HG02678 (cell line): ENCODE data around the gene LMAN2.

ENCODE experiments used
- ATAC-seq: cut with Tn5 transposase; IDR thresholded peaks from one replicate; pipeline ENCODE4 v1.9.1; 2021; ENCODE audit warnings: mild to moderate bottlenecking, moderate library complexity; ENCODE audit not compliant: unreplicated experiment

Gene LMAN2

DNA sequence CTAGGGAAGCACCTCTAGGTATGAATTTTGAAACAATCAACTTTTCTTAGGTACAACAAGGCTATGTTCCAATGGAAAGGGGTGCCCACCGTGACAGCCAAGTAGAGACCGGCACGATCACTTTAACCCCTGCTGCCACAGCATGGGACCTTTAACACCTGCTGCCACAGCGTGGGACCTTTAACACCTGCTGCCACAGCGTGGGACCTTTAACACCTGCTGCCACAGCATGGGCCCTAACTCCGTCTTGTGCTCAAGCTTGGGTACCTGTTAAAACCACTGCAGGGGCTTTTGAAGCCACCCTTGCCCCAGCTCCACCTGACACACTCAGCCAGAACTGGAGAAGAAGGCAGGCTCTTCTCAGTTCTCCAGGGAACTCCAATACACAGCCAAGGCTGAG is 21.6 kb downstream of the LMAN2 start:
- ATAC-seq: no peak

DNA sequence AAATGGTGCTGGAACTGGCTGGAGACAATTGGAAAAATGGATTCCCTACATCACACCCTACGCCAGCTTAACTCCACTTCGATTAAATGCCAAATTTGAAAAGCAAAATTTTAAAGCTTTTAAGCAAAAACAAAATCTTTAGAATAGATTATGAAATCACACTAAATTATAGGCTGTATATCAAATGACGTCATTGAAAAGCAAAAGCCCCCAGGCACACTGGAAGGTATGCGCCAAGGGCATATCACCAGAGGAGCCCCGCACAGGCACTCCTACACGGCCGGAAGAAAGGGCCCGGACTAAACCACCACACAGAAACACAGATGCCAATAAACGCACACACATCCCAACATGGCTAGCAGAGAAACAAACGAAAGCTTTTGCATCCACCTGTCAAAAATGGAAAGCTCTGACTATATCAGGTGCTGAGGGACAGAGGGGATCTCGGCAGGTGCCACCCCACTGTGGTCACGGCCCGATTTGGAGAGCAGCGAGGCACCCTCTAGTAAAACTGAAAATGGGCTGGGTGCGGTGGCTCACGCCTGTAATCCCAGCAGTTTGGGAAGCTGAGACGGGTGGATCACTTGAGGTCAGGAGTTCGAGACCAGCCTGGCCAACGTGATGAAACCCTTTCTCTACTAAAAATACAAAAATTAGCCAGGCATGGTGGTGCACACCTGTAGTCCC is 22.8 kb downstream of the LMAN2 start:
- ATAC-seq: no peak

DNA sequence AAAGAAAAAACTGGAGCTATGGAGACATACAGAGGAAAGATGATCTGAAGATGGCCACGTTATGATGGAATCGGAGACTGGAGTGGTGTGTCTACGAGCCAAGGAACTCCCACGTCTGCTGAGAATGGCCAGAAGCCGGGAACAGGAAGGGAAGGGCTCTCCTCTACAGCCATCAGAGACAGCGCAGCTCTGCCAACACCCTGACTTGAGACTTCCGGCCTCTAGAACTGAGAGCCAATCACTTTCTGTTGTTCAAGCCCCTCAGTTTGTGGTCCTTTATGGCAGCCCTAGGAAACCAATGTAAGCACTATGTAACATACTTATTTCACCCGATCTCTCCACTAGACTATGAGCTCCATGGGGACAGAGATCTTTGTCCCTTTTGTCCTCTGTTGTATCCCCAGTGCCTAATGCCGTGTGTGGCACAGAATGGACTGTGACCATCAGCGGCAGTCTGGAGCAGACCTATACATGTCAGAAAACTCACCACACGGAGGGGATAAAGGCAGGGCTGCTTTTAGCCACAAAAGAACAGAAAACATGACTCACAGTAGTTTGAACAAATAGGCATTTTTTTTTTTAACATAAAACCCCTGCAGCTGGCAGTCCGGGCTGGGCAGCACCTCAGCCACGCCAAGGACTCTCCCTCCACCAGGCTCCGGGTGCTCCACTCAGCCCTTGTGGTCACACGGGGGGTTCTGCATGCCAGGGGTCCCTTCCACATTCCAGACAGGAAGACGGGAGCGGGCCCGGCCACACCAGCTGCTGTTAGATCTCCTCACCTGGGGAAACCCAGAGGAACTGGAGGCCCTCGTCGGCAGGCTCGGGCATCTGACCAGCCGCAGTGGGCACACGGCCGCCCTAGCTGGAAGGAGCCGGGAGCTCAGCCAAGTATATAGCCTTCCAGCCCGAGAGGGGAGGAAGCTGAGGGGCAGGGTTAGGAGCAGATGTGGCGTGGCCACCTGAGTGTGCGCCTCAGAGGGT is 23.6 kb downstream of the LMAN2 start:
- ATAC-seq: no peak

DNA sequence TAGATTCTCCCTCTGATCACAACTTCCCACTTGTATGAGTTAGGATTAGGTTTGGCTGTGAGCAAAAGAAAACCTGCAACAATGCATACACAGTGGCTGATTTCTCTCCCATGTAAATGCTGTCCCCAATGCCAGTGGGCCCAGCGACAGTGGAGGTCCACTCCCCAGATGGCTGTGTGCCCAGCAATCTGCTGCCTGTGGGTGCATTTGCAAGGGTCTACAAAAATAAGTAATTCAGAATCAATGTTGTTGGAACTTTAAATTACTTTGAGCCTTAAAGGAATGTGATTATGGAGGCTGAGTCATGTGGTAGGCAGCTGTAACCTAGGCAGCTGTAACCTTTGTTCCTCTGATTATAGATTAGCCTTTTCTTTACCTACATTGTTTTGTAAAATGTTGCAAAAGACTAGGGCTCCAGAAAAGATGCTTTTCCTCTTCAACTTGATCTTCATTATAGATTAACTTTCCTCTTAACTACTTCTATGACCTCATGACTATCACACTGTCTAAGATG is 25.5 kb downstream of the LMAN2 start:
- no peak for ATAC-seq

DNA sequence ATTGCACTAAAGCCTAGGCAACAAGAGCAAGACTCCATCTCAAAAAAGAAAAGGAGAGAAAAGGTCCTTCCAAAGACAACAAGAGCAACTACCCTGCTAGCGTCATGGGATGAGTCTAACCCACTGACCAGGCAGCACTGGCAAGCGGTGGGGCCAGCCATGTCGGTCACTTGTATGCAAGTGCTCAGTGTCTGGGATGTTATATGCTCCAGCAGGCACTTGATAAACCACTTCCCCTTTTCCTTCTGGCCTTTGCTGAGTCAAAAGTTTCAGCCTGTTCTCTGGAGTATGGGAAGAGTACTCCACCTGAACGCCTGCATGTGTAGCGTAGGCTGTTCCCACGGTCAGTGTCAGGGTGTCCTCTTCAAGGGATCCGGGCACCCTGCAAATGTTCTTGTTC is 30.6 kb downstream of the LMAN2 start:
- no peak for ATAC-seq

DNA sequence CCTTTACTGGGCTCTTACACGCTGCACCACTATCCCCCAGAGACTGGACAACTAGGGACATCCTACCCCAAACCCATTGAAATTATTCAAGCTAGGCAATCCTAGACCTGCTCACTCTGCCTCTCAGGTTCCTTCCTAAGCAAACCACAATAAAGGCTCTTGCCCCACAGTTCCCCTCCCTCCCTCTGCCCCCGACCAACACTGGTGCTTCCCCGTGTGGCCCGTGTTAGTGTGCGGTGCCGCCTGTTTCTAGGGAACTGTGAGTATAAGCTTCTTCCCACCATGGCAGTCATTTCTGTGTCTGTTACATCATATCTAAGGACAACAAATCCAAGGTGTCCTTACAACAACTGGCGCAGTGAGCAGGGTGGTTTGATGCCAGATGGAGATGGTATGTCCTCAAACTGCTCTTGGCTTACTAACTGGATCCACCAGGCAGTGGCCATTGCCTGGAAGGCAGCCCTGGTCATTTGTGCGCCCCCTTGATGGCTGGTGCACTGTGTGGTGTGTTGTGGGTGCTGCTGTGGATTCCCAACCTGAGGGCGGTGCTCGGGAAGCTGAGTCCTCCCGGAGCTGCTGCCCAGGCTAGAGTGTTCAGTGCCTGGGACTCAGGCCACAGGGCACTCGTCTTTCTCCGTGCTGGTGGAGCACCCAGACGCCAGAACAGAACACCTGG is 31.4 kb downstream of the LMAN2 start:
- ATAC-seq: no peak

DNA sequence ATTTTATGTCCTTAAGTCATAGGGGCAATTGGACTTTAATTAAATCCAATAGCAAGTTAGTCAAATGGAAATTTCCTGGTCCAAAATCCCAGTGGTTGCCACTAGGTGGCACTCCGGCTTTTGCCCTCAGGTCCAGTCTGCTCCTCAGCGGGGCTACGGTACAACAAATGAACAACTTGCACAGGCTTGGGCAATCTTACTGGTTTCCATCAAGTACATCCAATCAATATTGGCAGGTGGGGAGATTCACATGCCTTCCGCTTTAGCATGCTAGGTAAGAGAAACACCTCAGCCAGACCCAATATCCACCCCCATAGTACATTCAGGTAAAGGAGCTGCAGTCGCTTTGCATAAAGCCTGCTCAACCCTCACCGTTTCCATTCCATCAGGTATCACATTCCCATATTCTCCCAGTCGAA is 33.5 kb downstream of the LMAN2 start:
- peak; percentile 48 for ATAC-seq

DNA sequence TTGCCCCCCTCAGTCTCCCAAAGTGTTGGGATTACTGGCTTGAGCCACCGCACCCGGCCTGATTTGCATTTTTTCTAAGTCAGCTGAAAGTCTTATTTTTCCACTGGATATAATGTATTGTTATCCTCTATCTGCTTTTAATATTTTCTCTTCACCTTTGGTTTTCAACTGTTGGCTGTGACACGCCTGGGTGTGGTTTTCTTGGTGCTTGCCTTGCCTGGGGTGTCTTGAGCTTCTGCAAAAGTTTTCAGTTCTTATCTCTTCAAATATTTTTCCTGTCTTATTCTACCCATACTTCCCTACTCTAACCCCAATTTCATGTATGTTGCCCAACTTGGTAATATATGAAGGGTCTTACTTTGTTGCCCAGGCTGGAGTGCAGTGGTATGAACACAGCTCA is 35.5 kb downstream of the LMAN2 start:
- ATAC-seq: no peak

DNA sequence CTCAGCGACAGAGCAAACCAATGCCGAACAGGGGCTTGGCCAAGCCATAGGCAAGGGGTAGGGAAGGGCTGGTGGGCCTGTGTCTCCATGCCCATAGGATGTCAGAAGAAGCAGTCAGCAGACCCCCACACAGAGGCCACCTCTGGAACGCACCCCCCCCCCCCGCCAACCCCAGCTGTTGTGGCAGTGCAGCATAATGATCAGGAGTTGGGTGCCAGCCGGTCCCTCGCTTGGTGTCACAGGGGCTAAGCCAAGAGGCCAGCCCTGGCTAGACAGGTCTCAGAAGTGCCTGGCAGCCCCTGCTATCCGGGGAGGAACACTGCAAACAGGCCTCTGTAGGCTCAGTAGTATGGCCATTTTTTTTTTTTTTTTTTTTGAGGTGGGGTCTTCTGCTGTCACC is 36.1 kb downstream of the LMAN2 start:
- ATAC-seq: no peak

DNA sequence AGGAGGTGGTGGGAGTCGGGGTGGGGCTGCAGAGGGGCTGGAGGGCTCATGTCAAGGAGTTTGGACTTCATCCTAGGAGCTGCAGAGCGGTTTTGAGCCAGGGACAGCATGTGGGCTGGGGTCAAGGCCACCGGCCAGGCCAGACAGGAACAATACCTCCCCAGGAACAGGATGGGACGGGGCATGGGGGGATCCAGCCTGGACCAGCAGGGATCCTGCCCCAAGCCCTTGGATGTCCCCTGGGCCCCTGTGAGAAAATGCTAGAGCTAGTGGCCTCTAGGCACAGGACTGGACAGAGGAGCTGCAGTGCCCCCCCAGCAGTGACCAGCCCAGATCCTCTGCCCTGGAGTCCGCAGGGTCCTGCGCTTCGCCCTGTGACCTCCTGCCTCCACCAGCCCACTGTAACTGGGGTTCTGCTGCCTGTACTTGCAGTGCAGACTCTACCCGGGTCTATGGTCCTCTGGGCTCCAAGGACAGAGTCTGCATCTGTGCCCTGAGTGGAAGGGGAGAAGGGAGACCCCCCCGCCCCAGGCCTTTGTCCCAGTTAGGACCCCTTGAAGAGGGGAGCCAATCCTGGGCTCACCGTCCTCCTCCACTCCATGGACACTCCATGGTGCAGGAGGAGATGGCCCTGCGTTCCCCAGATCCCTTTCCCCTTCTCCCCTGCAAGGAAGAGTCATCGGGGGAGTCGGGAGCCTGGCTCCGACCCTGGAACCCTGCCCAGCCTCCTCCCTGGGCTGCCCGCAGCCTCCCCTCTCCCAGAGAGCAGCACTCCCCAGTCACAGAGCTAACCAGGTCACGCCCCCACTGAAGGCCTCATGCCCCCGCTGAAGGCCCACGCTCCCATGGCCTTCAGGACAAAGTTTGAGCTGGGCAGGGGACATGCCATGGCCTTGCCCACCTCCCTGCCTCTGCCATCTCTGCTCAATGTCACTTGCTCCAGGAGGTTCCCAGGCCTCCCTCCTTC is 36.8 kb downstream of the LMAN2 start:
- ATAC-seq: no peak

DNA sequence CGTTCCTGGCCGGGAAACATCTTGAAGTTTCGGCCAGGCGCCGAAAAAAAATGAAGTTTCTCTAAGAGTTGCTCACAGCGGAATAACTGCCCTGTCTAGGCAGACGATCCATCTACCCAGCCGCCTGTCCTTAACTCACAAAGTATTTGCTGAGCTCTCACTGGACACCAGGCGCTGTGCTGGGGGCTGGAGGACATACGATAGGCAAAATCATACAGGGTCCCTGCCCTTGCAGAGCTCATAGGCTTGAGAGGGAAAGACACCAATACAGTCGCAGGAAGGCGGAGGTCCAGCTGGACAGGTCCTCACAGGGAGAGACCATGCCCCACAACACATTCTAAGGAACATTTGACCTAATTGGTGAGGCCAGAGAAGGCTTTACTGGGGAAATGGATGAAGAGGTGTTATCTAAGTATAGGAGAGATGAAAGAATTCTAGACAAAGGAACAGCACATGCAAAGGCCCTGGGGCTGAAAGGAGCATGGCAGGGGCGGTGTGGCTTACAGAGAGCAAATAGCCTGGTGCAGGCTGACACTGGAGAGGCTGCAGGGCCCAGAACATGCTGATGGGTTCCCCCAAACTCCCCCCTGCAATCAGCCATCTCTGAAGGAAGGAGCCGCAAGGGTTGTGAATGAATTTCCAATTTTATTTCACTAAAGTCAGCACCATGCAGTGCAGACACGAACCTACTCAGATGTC is 37.8 kb downstream of the LMAN2 start:
- ATAC-seq: no peak

DNA sequence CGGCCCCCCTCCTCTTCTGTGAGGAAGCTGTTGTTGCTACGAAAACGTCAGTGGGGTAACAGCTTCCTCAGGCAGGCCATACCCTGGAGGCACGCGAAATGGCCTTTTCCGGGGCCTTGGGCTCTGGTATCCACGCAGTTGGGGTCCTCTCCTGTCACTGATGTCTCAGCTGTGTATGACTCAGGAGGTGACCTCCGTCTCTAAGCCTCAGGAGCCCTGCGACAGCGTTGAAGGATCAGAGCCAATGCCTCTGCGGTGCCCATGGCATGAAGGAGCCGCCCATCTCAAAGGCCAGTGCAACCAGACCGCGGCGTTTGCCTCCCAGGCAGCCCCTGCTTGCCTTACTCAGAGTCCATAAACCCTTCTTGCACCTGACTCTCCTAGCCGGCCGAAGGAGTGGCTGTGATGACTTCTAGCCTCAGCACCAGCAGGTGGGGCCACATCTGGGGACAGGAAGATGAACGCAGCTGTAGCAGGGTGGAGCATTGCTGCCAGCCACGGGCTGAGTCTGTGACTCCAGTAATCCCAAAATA is 38.8 kb downstream of the LMAN2 start:
- ATAC-seq: peak; percentile 21

DNA sequence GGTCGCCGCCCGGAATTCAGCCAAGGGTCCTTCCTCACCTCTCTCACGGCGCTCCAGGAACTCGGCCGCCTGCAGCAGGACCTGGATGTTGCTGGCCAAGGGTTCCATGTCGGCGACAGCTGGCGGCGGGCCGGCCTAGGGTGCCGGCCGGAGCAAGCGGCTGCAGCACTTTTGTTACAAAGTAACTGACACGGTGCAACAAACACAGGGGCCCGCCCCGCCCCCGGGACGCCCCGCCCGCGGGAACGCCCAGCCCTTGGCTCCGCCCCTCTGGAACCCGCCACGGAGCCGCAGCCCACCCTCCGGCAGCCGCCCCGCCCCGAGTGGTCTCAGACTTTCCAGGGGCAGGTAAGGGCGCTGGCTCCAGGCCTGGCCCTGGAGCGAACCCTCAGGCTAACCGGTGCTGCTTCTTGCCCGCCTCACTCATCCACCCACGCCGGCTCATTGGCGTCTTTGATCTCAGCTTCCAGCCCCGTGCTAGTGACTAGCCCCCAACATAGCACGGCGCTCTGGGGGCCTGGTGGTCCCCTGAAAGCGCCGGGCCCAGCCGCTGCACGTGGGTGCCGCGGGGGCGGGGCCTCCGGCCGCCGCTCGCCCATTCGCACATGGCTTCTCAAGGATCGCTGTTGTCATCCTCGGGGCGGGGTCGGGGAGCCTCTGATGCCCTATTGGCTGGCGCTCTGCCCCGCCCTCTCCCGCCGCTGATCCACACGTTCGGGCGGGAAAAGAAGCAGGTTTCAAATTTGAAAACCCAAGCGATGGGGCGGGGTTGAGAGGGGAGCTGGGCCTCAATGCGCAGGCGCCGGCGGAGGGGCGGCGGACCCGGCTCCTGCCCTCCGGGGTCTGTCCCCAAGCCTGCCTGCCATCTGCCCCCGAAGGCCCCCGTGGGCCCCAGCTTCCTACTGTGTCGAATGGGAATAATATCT is 39.5 kb downstream of the LMAN2 start, which contains the start of gene MXD3:
Gene MXD3 (minus strand): TSS at position 176 of the 926 bp plus-strand sequence. CDS start 68 bp downstream, at position 108.
- ATAC-seq: peak; percentile 78

DNA sequence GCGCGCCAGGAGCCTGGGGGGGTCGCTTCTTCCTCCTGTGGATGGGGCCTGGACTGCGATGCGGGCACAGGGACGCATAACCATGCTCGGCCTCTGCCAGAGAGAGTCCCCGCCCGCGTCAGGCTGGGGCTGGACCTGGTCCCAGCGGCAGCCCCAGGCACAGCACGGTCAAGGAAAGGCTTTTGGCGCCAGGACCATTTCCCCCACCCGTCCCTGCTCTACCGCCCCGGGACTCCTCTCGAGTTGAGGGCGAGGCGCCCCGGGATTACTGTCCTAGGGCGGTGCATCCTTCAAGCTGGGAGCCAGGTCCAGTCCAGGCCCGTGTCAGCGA is 40.1 kb downstream of the LMAN2 start:
- peak; percentile 2 for ATAC-seq

DNA sequence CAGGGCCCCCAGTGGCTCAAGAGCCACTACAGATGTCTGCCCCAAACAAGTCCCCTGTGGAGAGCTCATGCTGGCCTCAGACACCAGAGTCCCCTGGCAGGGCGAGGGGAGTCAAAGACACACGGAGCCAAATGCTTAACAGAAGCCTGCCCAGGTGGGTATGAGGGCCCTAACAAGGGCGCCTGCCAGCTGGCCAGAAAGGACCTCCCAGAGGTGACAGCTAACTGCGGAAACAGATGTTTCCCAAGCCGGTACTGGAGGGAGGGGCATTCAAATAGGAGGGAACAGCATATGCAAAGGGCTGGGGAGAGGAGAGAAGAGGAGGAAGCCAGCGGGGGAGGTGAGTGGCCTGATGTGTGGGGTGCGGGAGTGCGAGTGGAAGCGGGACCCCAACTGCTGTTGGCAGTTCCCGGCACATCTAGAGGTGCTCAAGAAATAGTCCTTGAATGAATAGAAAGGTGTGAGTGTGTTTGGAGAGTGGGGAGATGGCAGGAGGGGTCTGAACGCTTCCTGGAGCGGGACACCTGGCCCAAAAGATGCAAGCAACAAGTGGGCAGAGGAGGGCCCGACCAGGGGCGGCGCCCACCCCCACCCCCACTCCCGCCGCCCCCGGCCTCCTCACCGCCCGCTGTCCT is 40.6 kb downstream of the LMAN2 start:
- ATAC-seq: peak; percentile 37

DNA sequence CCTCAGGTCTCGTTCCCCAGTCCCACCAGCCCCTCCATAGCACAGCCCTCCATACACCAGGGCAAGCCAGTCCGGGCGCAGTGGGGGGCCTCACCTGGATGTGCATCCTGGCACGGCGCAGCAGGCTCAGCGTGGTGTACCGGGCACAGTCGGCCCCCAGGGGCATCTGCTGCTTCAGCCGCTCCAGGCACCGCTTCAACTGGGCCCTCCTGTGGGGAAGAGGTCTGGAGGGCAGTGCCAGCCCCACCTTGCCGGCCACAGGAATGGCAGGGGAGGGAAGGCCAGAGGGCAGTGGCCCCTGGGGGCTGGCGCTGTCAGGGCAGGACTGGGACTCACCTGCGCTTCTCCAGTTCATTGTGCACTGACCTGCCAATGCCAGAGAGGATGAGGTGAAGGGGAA is 41.1 kb downstream of the LMAN2 start:
- ATAC-seq: no peak

DNA sequence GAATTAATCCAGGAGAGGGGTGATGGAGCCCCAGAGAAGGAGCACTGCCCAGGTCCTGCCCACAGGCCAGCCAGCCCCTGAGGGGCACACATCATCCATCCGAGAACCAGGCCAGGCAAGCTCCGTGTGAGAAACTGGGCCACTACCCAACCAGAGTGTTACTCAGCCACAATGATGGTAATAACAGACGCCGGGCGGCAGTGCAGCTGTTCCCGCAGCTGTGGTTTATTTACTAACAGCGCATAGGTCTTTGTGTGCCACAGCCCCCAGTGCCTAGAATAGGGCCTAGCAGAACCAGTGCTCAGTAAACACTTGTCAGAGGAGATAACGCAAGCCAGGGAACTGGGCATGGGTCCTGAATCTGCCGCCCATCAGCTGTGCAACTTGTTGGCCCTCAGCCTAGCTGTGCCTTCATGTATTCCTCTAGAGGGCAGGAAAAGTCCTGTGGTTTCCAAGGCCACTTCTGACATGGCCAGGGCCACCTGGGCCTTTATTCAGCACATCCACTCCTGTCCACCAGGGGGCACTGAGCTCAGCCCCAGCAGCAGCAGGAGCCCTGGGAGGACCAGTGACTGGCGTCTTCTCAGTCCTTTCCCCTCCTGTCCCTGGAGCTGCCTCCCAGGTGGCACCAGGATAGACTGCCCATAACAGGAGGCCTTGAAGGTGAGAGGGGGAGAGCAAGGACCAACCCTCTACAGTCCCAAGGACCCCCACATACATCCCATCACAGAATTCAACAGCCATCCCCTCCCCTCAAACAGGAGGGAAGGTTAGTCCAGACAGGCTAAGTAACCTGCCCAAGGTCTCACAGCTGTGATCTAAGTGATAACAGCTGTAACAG is 41.9 kb downstream of the LMAN2 start:
- ATAC-seq: no peak
